Measurements from ENCODE around the gene CTNNA3.

CTNNA3 gene

DNA sequence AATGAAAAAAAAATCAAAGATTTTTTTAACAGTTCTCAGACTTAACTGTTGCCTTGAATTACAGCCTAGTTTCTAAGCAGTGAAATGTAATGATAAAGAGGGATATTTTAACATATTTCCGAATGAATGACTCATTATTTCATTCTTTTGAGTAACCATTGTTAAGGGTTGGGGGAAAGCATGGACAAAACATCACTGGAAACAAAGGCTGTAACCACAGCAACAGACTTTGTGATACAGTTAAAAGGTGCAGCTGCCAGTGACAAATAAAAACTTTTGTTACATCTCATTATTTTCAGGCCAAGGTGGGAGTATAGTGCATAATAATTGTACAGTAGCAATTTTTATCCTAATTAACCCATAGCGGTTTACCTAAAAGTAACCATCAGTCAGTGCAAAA is 597.5 kb downstream of the CTNNA3 start:
- DNase-seq, result no peak

GRCh38 chr10:67095531-67095930 is 600.5 kb downstream of the CTNNA3 start:
- no peak for DNase-seq

DNA sequence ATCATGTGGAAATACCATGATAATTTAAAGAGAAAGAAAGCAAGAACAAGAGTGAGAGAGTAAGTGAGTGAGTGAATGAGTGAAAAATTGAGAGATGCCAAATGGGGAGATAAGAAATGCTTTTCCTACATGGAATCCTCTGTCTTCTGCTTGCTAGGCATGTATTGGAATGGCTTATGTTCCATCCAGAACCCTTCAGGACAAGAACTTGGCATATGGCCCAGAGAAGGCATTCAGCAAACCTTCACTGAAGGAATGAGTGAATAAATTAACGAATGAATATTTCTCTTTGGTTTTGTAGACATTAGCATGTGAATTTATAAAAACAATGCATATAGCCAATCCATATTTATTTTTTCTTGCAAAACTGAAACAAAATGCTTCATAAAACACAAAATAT is 608.0 kb downstream of the CTNNA3 start:
- peak in 1 of 2 experiments; percentile 1 for DNase-seq

- no peak for DNase-seq
These were observed 608.9 kb downstream of the CTNNA3 start for GRCh38 chr10:67087135-67087425.

GRCh38 chr10:67086327-67087134 is 609.5 kb downstream of the CTNNA3 start:
- no peak for DNase-seq

GRCh38 chr10:67079126-67079525 is 616.9 kb downstream of the CTNNA3 start:
- peak in 1 of 2 experiments; percentile 20 for DNase-seq

GRCh38 chr10:67077376-67077775 is 618.6 kb downstream of the CTNNA3 start:
- no peak for DNase-seq

DNA sequence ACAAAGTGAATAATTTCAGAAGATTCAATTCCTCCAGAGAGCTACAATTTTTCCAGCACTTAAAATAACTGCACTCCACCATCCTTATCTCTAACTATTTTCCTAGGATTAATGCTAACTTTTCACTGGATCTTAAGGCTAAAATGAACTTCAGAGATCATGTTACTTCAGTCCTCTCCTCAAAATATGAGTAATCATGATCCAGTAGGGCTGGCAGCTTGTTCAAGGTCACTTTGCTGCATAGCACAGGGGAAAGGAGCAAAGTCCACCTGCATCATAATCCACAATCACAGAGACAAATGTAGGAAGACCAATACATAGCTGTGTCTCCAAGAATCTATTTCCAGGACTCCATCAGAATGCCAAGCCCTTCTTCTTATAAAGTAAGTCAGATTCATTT is 619.9 kb downstream of the CTNNA3 start:
- DNase-seq, result no peak

DNA sequence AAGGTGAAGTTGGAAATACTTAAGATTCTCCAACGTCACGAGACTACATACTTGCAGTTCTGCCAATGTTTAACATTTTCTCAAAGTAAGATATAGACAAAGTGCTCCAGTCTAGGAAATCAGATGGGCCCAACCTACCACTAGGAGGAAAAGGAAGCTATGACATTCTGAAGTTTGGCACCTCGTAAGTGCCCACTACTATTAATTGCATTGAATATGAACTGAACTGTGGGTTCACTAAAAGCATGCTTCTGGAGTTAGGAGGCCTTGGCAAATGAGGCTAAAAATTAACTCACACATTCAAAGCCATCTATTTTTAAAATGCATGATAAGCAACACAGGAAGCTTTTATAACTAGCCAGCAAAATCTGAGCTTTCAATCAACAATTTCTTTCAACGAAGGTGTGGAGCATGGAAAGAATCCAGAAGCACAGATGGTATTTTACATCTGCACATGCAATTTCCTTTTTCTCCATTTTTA is 620.5 kb downstream of the CTNNA3 start:
- DNase-seq, result peak in 1 of 2 experiments; percentile 0

- DNase-seq, result no peak
These were observed 623.3 kb downstream of the CTNNA3 start for GRCh38 chr10:67072654-67073053.

DNA sequence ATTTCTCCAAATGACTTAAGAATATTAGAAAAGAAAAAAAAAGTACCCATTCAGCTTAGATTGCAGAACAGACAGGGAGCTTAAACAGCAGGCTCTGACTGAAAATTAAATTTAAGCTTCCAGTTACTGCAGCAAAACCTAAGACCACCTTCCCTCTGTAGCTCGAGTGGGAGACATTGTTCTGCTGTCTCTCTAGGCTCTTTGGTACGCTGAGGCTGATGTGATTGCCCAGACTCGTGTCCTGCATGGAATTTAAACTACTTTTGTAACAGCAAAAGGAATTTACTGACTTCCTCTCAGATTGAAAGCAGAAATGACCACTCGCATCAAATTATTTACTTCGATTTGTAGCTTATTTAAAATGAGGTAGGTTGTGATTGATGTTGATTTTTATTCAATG is 645.6 kb downstream of the CTNNA3 start:
- no peak for DNase-seq

- no peak for DNase-seq
These were observed 646.0 kb downstream of the CTNNA3 start for GRCh38 chr10:67049988-67050387.

DNA sequence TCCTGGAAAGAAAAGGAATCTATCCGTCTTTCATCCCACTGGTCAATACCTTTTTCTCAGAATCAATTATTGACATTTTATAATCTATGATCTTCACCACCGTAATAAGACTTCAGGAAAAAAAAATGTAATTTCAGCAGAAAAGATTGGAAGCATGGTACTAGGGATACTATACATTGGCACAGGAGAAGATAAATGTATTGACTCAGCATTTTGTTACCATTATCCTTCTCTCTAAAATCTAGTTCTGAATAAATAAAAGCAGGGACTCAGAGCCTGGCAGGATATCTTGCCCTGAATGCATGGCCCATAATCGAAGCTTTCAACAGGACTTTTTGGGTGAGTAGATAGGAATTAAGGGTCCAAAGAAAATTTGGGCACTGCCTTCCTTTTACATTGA is 649.5 kb downstream of the CTNNA3 start:
- no peak for DNase-seq

GRCh38 chr10:67045404-67045803 is 650.6 kb downstream of the CTNNA3 start:
- DNase-seq, result no peak

DNA sequence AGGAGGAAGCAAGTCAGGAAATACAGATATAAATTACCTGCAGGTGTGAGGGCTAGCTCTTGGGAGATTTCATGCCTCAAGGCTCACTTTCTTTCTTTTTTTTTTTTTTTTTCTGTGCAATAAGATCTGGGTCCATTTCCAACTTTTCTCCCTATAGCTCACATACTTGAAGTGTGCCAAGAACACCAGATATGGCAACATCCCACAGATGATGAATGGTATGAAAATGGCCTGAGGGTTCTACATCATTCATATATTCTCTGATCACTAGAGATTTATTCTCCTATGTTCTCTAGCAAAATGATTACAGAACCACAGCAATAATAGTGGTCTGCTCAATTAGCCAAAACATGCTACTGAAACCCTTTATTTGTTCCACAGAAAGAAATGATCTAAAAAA is 653.0 kb downstream of the CTNNA3 start:
- DNase-seq, result no peak

- no peak for DNase-seq
These were observed 659.2 kb downstream of the CTNNA3 start for GRCh38 chr10:67036808-67037207.

GRCh38 chr10:67033878-67034277 is 662.1 kb downstream of the CTNNA3 start:
- DNase-seq, result no peak

GRCh38 chr10:67022099-67022498 is 673.9 kb downstream of the CTNNA3 start:
- DNase-seq, result no peak

- no peak for DNase-seq
These were observed 678.8 kb downstream of the CTNNA3 start for GRCh38 chr10:67017218-67017617.

- no peak for DNase-seq
These were observed 680.8 kb downstream of the CTNNA3 start for GRCh38 chr10:67015225-67015624.

DNA sequence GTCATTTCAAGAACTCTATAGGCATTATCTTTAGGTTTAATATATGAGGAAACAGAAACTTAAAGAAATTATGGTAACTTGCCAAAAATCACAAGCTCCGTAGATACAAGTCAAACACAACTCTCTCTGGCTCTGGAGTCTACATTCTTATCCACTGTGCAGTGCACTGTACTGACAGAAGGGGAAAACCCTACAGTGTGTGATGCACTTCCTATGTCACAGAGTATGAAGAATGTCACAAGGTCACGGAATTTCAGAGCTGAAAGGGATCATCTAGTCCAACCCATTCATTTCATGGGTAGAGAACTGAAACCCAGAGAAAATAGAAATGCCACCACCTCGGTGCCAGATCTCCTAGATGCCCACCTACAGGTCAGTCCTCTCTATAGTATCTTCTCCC is 684.0 kb downstream of the CTNNA3 start:
- DNase-seq, result no peak

DNA sequence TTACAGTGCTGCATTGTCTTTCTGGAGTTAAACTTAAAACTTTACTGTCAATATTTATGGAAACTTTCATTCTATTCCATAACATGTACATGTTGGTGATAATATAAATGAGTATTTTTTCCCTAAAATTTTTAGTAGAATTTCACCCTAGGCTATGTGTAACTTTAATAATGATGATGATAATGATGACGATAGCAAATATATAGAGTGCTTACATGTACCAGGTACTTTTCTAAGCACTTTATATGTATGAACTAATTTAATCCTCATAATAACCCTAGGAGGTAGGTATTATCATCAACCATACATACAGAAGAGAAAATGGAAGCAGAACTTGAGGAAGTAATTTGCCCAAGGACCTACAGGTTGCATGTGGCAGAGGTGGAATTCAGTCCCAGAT is 684.5 kb downstream of the CTNNA3 start:
- no peak for DNase-seq

- DNase-seq, result no peak
These were observed 690.0 kb downstream of the CTNNA3 start for GRCh38 chr10:67005981-67006380.

DNA sequence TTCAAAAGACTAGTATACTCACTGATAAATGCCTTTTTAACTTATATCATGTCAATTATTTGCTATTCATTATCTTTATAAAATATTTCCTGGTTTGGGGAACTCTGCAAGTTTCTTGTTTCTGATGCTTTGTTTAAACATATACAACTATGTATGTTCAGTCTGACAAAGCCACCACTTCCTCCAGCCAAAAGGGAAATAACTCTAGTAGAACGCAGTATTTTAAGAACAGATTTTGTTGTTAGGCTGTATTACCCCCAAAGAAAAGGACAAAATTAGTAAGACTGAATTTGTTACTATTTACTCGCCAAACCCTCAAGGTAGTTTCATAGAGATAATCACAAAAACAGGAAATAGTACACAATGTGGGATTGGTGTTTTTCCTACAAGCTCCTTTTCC is 691.3 kb downstream of the CTNNA3 start:
- no peak for DNase-seq
